HTR-8/SVneo (cell line): ENCODE data around the gene VPS54.

Source experiments
- DNase-seq: peaks from one replicate; pipeline ENCODE4 v3.0.0; 2011; ENCODE audit warnings: low spot score, mixed read lengths; ENCODE audit not compliant: insufficient read length
- FAIRE-seq: peaks from 2 replicates; lab custom pipeline; 2011; peaks lifted over from hg19 to GRCh38; lab: Jason Lieb, UNC

Gene VPS54

GRCh38 chr2:63875559-63876245 is 143.5 kb downstream of the VPS54 start:
- FAIRE-seq (no peak), DNase-seq (no peak)

GRCh38 chr2:63875131-63875527 is 144.1 kb downstream of the VPS54 start:
- FAIRE-seq = peak; percentile 55
- no peak for DNase-seq

DNA sequence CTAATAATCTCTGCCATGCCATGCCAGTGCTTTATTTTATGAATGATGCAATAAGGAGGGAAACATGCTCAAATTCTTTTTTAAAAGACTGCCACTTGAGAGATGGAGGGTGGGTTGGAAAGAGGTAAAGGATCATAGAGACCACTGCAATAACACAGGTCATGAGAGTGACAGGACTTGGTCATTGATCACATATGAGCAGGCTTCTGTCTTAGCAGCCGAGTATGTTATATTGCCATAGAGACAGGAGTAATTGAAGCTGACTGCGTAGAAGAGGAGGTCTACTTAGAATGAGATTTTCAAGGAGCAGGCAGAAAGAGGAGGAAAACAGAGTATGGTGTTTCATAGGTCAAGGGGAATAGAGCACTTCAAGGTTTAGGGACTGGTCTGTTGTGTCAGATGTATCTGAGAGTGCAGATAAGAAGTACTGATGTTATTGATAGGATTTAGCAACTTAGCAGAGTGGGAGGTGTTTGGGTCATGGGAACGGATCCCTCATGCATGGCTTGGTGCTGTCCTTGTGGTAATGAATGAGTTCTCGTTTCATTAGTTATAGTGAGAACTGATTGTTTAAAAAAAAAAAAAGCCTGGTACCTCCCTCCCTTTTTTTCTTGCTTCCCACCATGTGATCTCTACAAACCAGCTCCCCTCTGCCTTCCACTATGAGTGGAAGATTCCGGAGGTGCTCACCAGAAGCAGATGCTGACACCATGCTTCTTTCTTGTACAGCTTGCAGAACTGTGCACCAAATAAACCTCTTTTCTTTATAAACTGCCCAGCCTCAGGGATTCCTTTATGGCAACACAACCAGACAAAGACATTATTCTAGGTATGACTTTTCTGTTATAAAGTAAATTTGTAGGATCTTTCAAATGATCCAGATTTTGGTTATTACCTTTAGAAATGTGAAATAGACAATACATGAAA is 144.8 kb downstream of the VPS54 start:
- DNase-seq (no peak), FAIRE-seq (no peak)

- FAIRE-seq = no peak
- DNase-seq = no peak
These were observed 146.5 kb downstream of the VPS54 start for GRCh38 chr2:63872571-63873328.

DNA sequence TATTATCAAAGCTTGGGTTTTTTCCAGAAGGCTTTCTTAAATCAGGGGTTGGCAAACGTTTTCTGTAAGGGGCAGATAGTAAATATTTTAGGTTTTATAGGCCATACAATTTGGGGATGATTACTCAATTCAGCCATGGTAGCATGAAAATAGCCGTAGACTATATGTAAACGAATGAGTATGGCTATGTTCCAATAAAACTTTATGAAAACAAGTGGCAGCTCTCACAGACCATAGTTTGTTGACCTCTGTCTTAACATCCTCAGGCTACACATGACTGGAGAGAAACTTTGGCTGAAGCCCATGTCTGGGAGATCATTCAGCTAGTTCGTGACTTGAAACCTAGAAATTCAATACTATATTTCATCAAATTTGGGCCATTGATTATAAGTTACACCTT is 147.4 kb downstream of the VPS54 start:
- DNase-seq (no peak), FAIRE-seq (no peak)

DNA sequence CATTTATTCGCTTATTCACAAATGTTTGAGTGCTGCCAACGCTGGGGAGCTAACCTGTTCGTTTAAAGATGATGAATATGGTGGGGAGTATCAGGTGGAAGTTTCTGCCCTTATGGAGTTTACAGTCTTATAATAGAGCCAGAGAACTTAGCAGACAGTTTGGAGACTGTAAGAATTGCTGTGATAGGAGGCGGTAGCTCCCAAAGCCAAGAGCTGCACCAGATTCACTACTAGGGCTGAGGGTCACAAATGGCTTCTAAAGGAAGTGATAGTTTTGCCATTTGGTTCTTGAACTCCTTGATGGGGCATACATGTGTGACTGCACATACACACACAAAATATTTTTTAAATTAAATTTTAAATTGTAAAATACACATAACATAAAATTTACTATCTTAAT is 148.5 kb downstream of the VPS54 start:
- DNase-seq (no peak), FAIRE-seq (no peak)

DNA sequence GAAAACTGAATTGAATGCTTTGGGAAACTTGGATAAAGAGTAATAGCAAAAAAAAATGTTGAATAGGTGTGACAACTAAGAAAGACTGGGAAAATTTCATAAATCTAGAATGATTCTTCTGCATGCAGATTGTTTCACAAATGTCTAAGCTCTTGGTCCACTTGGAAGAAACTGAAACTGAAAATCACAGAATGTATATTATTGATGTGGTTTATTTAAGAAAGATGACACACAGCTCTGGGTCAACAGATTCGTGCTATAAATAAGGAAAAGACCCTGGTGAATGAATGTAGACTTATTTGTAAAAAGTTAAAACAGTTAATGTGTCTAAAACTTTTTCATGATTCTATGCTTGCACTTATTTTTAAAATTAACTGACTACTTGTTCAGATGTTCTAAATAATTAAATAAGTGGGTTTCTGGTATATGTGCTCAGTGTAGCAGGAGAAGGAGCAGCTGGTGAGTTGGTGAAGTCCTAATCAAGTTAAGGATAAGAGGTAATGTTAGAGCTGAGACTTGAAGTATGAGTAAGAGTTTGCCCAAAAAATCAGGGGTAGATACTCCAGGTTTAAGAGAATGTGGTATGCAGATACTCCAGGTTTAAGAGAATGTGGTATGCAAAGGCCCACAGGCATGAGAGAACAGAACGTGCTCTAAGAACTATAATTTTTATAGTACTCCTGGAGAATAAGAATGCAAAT is 153.1 kb downstream of the VPS54 start:
- FAIRE-seq = no peak
- DNase-seq = no peak

- DNase-seq = no peak
- FAIRE-seq = no peak
These were observed 153.9 kb downstream of the VPS54 start for GRCh38 chr2:63865159-63865799.

DNA sequence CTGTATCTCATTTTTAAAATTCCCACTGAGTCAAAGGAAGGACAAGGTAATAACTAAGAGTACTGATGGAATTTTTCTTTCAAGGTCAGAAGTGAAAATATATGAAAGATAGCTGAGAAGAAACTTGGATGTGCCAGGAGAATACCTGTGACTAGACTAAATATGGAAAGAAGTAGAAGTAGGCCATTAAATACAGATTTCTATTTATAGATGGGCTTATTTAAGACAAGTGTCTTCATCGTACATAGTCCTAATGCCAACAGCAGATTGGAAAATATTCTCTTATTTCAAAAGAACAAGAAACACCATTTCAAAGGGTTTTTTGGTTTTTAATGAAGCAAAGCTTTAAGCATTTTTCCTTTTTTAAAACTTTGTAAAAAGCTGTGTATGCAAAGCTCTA is 155.5 kb downstream of the VPS54 start:
- no peak for FAIRE-seq
- no peak for DNase-seq

GRCh38 chr2:63862806-63863205 is 156.4 kb downstream of the VPS54 start:
- FAIRE-seq (no peak), DNase-seq (no peak)

DNA sequence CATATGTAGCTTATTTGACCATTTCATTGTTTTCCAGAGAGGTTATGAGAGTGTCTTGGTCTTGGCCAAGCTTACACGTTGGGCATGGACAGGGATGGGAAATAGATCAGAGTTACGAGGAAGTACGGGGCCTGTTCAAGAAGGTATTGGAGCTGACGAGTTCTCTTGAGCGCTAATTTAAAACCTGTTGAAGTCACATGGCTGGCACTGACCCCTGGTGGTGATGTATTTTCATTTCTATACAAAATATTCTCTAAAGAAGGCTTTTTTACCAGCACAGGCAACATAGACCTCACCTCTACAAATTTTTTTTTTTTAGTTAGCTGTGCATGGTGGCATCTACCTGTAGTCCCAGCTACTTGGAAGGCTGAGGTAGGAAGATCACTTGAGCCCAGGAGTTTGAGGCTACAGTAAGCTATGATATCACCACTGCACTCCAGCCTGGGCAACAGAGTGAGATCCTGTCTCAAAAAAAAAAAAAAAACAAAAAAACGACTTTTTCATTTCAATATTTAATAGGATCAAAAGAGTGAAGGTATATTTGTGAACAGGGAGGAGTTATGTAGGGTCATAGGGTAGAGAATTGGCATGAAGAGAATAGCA is 157.9 kb downstream of the VPS54 start:
- no peak for DNase-seq
- FAIRE-seq = no peak

DNA sequence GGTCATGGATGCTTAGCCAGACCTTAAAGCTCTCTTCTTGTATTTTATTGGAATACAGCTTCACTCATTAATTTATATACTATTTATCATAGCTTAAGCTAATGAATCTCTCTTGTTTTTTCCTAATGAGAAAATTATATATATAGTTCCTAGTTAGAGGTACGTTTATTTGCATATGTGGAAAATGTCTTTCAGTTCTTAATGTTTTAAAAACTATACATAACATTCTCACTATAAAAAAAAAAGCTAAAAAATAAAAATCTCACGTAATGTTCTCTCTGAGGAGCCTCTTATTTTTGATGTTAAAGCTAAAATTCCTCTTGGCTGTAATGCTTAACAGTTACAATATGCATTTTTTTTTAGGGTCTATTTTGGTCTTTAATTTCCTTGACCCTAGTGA is 160.9 kb downstream of the VPS54 start:
- FAIRE-seq (no peak), DNase-seq (no peak)

DNA sequence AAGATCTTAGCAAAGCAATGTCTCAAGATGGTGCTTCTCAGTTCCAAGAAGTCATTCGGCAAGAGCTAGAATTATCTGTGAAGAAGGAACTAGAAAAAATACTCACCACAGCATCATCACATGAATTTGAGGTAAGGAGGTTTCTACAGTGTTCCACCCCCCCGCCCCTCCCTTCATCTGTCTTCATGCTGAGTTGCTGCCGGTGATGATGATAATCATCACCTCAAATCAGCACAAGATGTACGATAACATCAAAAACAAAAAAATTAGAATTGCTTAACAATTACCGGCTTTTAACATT is 163.0 kb downstream of the VPS54 start:
- FAIRE-seq (no peak), DNase-seq (no peak)

DNA sequence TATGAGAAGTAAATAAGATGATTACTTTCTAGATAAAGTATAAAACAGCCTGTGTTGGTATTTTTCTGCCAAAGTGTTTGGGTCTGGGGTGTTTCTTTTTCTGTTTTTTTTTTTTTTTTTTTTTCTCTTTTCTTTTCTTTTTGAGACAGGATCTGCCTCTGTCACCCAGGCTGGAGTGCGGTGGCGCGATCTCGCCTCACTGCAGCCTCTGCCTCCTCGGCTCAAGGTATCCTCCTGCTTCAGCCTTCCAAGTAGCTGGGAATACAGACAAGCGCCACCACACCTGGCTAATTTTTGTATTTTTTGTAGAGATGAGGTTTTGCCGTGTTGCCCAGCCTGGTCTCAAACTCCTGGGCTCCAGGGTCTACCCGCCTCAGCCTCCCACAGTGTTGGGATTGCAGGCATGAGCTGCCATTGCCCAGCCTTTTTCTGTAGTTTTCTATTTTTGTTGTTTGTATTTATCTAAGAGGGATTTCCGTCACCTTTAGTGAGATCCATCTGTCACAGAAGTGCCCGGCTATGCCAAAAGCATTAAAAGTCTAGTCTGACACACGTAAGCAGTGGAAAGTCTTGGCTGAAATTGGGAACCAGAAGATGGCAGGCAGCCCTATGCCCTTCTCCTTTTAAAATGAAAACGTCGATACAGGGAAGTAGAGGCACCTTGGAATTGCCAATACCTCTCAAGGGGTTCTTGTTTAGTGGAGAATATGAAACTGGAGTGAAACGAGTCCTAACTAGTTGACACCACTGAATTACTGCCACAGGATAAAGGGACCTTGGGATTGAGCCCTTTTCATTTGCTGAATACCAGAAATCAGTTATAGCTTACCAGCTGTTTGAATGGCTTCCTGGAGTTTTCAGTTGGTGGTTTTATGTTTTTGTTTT is 163.6 kb downstream of the VPS54 start:
- DNase-seq = no peak
- no peak for FAIRE-seq

GRCh38 chr2:63853527-63854310 is 165.5 kb downstream of the VPS54 start:
- FAIRE-seq (peak; percentile 52), DNase-seq (no peak)

- DNase-seq (no peak), FAIRE-seq (no peak)
These were observed 167.4 kb downstream of the VPS54 start for GRCh38 chr2:63851691-63852311.

- no peak for FAIRE-seq
- DNase-seq = no peak
These were observed 168.6 kb downstream of the VPS54 start for GRCh38 chr2:63850649-63851048.
